ENCODE measurements around the gene MPRIP. TPM values are rescaled to one million over a fixed set of nuclear protein-coding genes. Genes with fewer than 3 reads are reported as not detected.

MPRIP gene
- total RNA-seq, 4 donors from 2014 or later: 122 to 207 (median 145) TPM

DNA sequence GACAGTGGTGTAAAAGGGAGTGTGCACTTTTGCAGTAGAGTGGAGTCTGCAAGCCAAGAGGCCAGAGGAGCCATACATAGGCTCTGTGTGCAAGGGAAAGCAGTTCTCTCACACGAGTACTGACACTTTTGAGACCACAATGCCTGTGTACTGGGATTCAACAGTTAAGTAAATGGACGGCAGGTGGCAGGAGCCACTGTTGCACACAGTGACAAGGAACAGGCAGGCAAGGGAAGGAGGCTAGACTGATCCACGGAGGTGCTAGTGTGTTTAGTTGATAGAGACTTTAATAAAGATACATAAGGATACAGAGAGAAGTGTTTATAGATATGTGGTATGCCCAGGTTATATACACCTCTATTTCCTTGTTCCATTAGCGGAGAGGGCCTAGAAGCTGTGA lies 67.0 kb downstream of the MPRIP start:
- H3K27ac ChIP-seq: peak overlapping the region; percentile 79
- H3K9me3 ChIP-seq: no peaks in the 10 kb centered on the region
- TF ChIP-seq, protein P1, sequence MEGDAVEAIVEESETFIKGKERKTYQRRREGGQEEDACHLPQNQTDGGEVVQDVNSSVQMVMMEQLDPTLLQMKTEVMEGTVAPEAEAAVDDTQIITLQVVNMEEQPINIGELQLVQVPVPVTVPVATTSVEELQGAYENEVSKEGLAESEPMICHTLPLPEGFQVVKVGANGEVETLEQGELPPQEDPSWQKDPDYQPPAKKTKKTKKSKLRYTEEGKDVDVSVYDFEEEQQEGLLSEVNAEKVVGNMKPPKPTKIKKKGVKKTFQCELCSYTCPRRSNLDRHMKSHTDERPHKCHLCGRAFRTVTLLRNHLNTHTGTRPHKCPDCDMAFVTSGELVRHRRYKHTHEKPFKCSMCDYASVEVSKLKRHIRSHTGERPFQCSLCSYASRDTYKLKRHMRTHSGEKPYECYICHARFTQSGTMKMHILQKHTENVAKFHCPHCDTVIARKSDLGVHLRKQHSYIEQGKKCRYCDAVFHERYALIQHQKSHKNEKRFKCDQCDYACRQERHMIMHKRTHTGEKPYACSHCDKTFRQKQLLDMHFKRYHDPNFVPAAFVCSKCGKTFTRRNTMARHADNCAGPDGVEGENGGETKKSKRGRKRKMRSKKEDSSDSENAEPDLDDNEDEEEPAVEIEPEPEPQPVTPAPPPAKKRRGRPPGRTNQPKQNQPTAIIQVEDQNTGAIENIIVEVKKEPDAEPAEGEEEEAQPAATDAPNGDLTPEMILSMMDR (IDR thresholded peaks at IDR 0.05): no peak
- TF ChIP-seq EP300 (IDR thresholded peaks at IDR 0.05): no peak
- no peak for TF ChIP-seq POLR2A (IDR thresholded peaks at IDR 0.05)
- TF ChIP-seq POLR2AphosphoS5 (IDR thresholded peaks at IDR 0.05): no peak
- H3K4me1 ChIP-seq: peaks cover 72% of the 10 kb centered on the region
- DNase-seq (ENCODE audit: low spot score in 2 of 2): no peak
- 54% methylated on average over 4 of the region's 4 CpGs for WGBS
- H3K4me3 ChIP-seq: no peak overlapping the region
- H3K36me3 ChIP-seq: no peaks in the 10 kb centered on the region
- H3K27me3 ChIP-seq: no peaks in the 10 kb centered on the region

DNA sequence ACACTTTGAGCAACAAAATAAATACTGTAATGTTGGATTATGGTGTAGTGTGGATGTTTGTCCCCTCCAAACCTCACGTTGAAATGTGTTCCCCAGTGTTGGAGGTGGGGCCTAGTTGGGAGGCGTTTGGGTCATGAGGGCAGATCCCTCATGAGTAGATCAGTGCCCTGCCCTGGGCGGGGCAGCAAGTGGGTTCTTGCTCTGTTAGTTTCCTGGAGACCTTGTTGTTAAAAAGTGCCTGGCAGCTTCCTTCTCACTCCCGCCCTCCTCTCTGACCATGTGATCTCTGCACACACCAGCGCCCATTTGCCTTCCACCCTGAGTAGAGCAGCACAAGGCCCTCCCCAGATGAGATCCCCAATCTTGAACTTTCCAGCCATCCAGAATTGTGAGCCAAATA lies 67.7 kb downstream of the MPRIP start:
- H3K4me1 ChIP-seq: peaks cover 78% of the 10 kb centered on the region
- WGBS: 17% methylated on average over 5 of the region's 5 CpGs
- no peak overlapping the region for H3K4me3 ChIP-seq
- no peaks in the 10 kb centered on the region for H3K9me3 ChIP-seq
- H3K27me3 ChIP-seq: no peaks in the 10 kb centered on the region
- TF ChIP-seq EP300 (IDR thresholded peaks at IDR 0.05): no peak
- no peak for TF ChIP-seq POLR2AphosphoS5 (IDR thresholded peaks at IDR 0.05)
- peak overlapping the region; percentile 79 for H3K27ac ChIP-seq
- no peaks in the 10 kb centered on the region for H3K36me3 ChIP-seq
- no peak for DNase-seq (ENCODE audit: low spot score in 2 of 2)

DNA sequence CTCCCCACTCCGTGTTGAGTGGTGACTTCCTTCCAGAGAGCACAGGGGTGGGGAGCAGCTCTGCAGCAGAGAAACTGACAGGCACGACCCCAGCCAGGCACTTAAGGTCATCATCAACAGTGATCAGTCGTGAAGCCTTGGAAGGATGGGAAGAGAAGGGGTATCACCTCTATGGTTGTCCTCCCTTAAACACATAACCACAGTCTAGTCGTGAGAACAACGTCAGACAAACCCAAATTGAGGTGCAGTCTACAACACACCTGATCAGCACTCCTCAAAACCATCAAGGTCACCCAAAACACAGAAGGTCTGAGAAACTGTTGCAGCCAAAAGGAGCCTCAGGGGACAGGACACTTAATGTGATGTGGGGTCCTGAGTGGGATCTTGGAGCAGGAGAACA lies 68.3 kb downstream of the MPRIP start:
- TF ChIP-seq POLR2A (IDR thresholded peaks at IDR 0.05) (no peak), POLR2AphosphoS5 (IDR thresholded peaks at IDR 0.05) (no peak), EP300 (IDR thresholded peaks at IDR 0.05) (no peak)
- TF ChIP-seq, protein P1 (IDR thresholded peaks at IDR 0.05): no peak

DNA sequence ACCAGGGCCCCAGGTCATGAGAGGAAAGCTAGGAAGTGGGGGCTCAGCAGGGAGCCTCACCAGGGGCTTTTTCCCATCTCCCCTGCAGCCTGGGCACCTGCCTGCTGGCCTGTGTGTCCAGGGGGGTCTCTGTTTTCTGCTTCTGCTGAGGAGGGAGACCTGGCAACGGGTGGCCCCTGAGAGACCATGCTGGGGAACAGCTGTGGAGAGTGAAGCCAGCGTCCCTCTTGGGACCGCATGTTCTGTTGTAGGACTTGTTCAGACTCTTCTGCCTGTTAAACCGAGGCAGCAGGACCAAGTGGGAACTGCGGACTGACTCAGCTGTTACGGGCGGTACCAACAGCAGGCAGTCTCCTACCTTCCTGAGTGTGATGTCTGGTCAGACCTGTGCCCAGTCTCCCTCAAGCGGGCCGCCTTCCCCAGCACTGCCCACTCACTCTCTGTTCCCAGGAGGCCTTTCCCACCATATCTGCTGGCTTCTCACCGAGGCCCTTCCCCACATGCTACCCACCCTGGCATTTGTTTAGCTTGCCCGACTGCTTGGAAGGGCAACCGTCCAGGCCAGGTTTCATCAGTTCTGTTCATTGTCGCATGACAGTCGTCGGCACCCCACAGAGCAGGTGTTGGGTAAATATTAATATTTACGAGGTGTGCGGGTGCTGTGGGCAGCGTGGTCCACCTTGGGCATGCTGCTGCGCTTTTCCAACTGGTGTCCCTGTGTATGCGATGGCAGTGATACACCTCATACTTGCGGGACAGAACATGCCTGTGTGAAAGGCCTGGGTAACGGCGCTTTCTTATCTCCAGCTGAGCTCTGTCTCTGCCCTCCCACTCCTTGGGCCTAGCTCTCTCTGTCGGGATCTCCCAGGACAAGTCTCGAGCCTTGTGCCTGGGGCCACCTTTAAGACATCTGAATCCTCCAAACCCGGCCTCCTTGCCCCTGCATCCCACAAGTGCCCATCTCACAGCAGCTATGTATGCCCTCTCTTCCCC lies 69.4 kb downstream of the MPRIP start:
- H3K4me1 ChIP-seq: peaks cover 78% of the 10 kb centered on the region
- H3K27me3 ChIP-seq: no peaks in the 10 kb centered on the region
- no peak overlapping the region for H3K4me3 ChIP-seq
- peak overlapping the region; percentile 12 for H3K27ac ChIP-seq
- no peaks in the 10 kb centered on the region for H3K9me3 ChIP-seq
- no peaks in the 10 kb centered on the region for H3K36me3 ChIP-seq
- no peak for DNase-seq (ENCODE audit: low spot score in 2 of 2)
- WGBS: 70% methylated on average over 12 of the region's 26 CpGs
- TF ChIP-seq, protein P1 (IDR thresholded peaks at IDR 0.05): no peak
- TF ChIP-seq EP300 (IDR thresholded peaks at IDR 0.05): no peak
- no peak for TF ChIP-seq POLR2A (IDR thresholded peaks at IDR 0.05)
- no peak for TF ChIP-seq POLR2AphosphoS5 (IDR thresholded peaks at IDR 0.05)

More for the DNA sequence above, 68.3 kb downstream of the MPRIP start:
- no peak for DNase-seq (ENCODE audit: low spot score in 2 of 2)
- no peaks in the 10 kb centered on the region for H3K9me3 ChIP-seq
- H3K27ac ChIP-seq: peak overlapping the region; percentile 1
- H3K27me3 ChIP-seq: no peaks in the 10 kb centered on the region
- H3K4me1 ChIP-seq: peaks cover 83% of the 10 kb centered on the region
- H3K36me3 ChIP-seq: no peaks in the 10 kb centered on the region
- H3K4me3 ChIP-seq: no peak overlapping the region
- WGBS: 61% methylated on average over 5 of the region's 5 CpGs

DNA sequence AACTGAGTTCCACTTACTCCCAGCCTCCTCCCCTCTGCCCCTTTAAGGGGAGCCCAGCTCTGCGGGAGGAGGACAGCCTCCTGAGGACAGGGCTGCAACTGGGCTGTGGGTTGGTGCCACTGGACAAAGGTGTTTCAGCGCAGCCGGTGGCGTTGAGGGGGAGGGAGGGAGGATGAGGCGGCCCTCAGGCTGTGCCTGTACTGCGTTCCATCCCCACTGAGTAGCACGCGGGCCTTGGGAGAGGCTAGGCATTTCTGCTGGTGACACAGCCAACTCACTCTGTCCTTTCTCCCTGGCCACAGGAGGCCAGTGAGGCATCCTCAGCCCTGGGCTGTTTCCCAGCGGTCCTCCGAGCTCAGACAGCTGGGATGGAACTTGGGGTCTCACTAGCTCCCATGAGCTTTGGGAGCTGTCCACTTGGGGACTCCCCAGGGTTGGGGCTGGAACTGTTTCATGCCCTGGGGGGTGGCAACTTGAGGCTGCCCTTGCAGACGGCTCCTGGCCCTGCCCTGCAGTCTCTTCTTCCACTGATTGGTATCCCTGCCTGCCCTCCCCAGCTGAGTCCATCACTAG lies 70.5 kb downstream of the MPRIP start:
- H3K4me1 ChIP-seq: peaks cover 68% of the 10 kb centered on the region
- no peaks in the 10 kb centered on the region for H3K27me3 ChIP-seq
- H3K36me3 ChIP-seq: no peaks in the 10 kb centered on the region
- DNase-seq (ENCODE audit: low spot score in 2 of 2): no peak
- H3K27ac ChIP-seq: no peak overlapping the region
- H3K9me3 ChIP-seq: no peaks in the 10 kb centered on the region
- TF ChIP-seq POLR2AphosphoS5 (IDR thresholded peaks at IDR 0.05) (no peak), POLR2A (IDR thresholded peaks at IDR 0.05) (no peak), EP300 (IDR thresholded peaks at IDR 0.05) (no peak)
- TF ChIP-seq, protein P1 (IDR thresholded peaks at IDR 0.05): no peak
- no peak overlapping the region for H3K4me3 ChIP-seq
- WGBS: 81% methylated on average over 6 of the region's 11 CpGs
